Mesendoderm (in vitro differentiated cells): ENCODE measurements around the gene PHKA1.
"Not testable (repeated sequence)": the region's sequence is repeated elsewhere in the genome, so short reads cannot be mapped to it uniquely, and the experiment has no call there.

Source experiments
- DNase-seq: peaks from one replicate; pipeline ENCODE4 v3.0.0; 2013
- H2AK5ac ChIP-seq: 2 replicates; pipeline ENCODE4 v1.6.1; 2013; ENCODE audit warnings: low read length, inconsistent platforms
- H2BK120ac ChIP-seq: 2 replicates; pipeline ENCODE4 v1.6.1; 2013; ENCODE audit warnings: low read depth, mild to moderate bottlenecking, low read length, moderate library complexity, mixed read lengths
- H2BK15ac ChIP-seq: replicated peaks from 2 replicates; pipeline ENCODE4 v1.6.1; 2013; ENCODE audit warnings: low read depth, mild to moderate bottlenecking, moderate library complexity
- H2BK5ac ChIP-seq: 2 replicates; pipeline ENCODE4 v1.6.1; 2013; ENCODE audit warnings: low read length, inconsistent platforms
- H3K18ac ChIP-seq: 2 replicates; pipeline ENCODE4 v1.6.1; 2013; ENCODE audit warnings: mild to moderate bottlenecking, low read length, mixed read lengths
- H3K23ac ChIP-seq: one replicate; pipeline ENCODE4 v1.6.1; 2013; ENCODE audit warnings: low read length
- H3K27ac ChIP-seq: 2 replicates; pipeline ENCODE4 v1.5.1; 2013; ENCODE audit warnings: low read depth, mild to moderate bottlenecking, inconsistent platforms, low read length, moderate library complexity
- H3K27me3 ChIP-seq: 2 replicates; pipeline ENCODE4 v1.6.1; 2013; ENCODE audit warnings: low read length, control low read depth, mild to moderate bottlenecking, inconsistent platforms; ENCODE audit not compliant: insufficient read depth, poor library complexity
- H3K36me3 ChIP-seq: 2 replicates; pipeline ENCODE4 v1.6.1; 2013; ENCODE audit warnings: low read length, inconsistent platforms; ENCODE audit not compliant: control insufficient read depth, insufficient read depth
- H3K4ac ChIP-seq: one replicate; pipeline ENCODE4 v1.6.1; 2013; ENCODE audit warnings: low read depth, mild to moderate bottlenecking, low read length, moderate library complexity
- H3K4me1 ChIP-seq: 2 replicates; pipeline ENCODE4 v1.6.1; 2013; ENCODE audit warnings: low read depth, low read length, inconsistent platforms; ENCODE audit not compliant: control insufficient read depth
- H3K4me2 ChIP-seq: 2 replicates; pipeline ENCODE4 v1.6.1; 2013; ENCODE audit warnings: low read length
- H3K4me3 ChIP-seq: 2 replicates; pipeline ENCODE4 v1.5.1; 2013; ENCODE audit warnings: mild to moderate bottlenecking, low read length
- H3K56ac ChIP-seq: one replicate; pipeline ENCODE4 v1.6.1; 2013; ENCODE audit warnings: low read length
- H3K79me1 ChIP-seq: 2 replicates; pipeline ENCODE4 v1.6.1; 2013; ENCODE audit warnings: low read length, inconsistent platforms
- H3K79me2 ChIP-seq: 2 replicates; pipeline ENCODE4 v1.6.1; 2013; ENCODE audit warnings: mild to moderate bottlenecking, low read length; ENCODE audit not compliant: control insufficient read depth, insufficient read depth
- H3K9ac ChIP-seq: 2 replicates; pipeline ENCODE4 v1.6.1; 2013; ENCODE audit warnings: low read length, inconsistent platforms
- H4K5ac ChIP-seq: one replicate; pipeline ENCODE4 v1.6.1; 2013; ENCODE audit warnings: low read length
- H4K8ac ChIP-seq: one replicate; pipeline ENCODE4 v1.6.1; 2013; ENCODE audit warnings: low read depth, mild to moderate bottlenecking, control low read depth, low read length, moderate library complexity
- WGBS: extraction: QIAGEN DNeasy Blood & Tissue Kit; methylation state at CpG from one replicate; pipeline ENCODE4 v1.1.7; 2013; ENCODE audit warnings: low lambda C conversion rate, missing lambda C conversion rate; ENCODE audit not compliant: insufficient coverage; ENCODE audit errors: extremely low coverage; 5-methylcytosine and 5-hydroxymethylcytosine counted together

PHKA1 gene

GRCh38 chrX:72566448-72566847 is 147.7 kb downstream of the PHKA1 start:
- H3K4ac ChIP-seq = no peak overlapping the region
- DNase-seq = no peak
- no peak overlapping the region for H4K8ac ChIP-seq
- H2BK15ac ChIP-seq = no peak overlapping the region
- no peak overlapping the region for H3K23ac ChIP-seq
- no peaks in the 10 kb centered on the region for H3K27me3 ChIP-seq
- no peak overlapping the region for H3K56ac ChIP-seq
- H3K4me1 ChIP-seq = no peaks in the 10 kb centered on the region
- H3K4me2 ChIP-seq = no peak overlapping the region
- H2AK5ac ChIP-seq = no peak overlapping the region
- H3K18ac ChIP-seq = no peak overlapping the region
- no peak overlapping the region for H2BK5ac ChIP-seq
- no peaks in the 10 kb centered on the region for H3K79me1 ChIP-seq
- no peak overlapping the region for H4K5ac ChIP-seq
- no peaks in the 10 kb centered on the region for H3K79me2 ChIP-seq
- no CpG with 5 or more reads among the region's 2 CpGs for WGBS
- H3K4me3 ChIP-seq = no peak overlapping the region
- H2BK120ac ChIP-seq = no peak overlapping the region
- H3K9ac ChIP-seq = no peak overlapping the region
- no peaks in the 10 kb centered on the region for H3K36me3 ChIP-seq
- H3K27ac ChIP-seq = no peak overlapping the region

DNA sequence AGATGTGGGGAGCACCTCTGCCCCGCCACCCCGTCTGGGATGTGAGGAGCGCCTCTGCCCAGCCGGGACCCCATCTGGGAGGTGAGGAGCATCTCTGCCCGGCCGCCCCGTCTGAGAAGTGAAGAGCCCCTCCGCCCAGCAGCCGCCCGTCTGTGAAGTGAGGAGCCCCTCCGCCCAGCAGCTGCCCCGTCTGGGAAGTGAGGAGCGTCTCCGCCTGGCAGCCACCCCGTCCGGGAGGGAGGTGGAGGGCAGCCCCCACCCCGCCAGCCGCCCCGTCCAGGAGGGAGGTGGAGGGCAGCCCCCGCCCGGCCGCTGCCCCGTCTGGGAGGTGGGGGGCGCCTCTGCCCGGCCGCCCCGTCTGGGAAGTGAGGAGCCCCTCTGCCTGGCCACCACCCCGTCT is 154.5 kb downstream of the PHKA1 start:
- H2BK120ac ChIP-seq, H4K5ac ChIP-seq, H3K18ac ChIP-seq, H3K56ac ChIP-seq, H2AK5ac ChIP-seq, H3K9ac ChIP-seq, H2BK15ac ChIP-seq, H3K23ac ChIP-seq, H3K27ac ChIP-seq, DNase-seq, H3K79me1 ChIP-seq, H4K8ac ChIP-seq, H3K27me3 ChIP-seq, H3K4me1 ChIP-seq, H3K79me2 ChIP-seq, H3K4ac ChIP-seq, H3K36me3 ChIP-seq, H3K4me3 ChIP-seq, H2BK5ac ChIP-seq, H3K4me2 ChIP-seq: not testable (repeated sequence)
- WGBS = no CpG with 5 or more reads among the region's 28 CpGs

DNA sequence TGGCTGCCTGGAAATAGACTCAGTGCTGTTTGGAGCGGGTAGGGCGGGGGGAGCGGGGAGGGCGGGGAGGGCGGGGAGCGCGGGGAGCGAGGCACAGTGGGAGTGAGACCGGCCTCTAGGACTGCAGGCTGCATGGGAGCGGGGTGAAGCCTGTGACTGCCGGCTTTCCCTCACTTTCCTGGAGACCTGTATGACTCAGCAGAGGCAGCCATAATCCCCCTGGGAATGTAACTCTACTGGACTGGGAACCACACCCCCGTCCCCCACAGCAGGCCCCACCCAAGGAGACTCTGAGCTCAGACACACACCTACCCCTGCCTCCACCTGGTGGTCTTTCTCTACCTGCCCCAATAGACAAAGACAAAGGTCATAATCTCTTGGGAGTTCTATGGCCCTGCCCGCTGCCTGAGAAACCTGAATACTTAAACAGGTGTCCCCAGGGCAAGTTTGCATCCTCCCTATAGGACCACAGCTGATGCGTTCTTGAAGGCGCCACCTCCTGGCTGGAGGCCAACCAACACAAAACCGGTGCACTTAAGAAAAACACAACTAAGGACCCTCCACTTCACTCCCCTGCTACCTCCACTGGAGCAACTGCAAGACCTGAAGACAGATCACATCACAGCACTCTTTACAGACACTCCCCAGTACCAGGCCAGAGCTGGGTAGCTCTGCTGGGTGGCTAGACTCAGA is 159.5 kb downstream of the PHKA1 start:
- Histone ChIP-seq H4K5ac (no peak overlapping the region), H3K27ac (no peak overlapping the region), H3K27me3 (no peaks in the 10 kb centered on the region), H3K4me1 (no peaks in the 10 kb centered on the region), H3K79me2 (no peaks in the 10 kb centered on the region), H3K4me2 (no peak overlapping the region), H2AK5ac (no peak overlapping the region), H3K36me3 (no peaks in the 10 kb centered on the region), H4K8ac (no peak overlapping the region), H3K9ac (peak overlapping the region; percentile 24), H3K18ac (no peak overlapping the region), H2BK120ac (no peak overlapping the region), H3K4me3 (no peak overlapping the region), H3K79me1 (no peaks in the 10 kb centered on the region), H2BK5ac (no peak overlapping the region), H3K23ac (no peak overlapping the region), H2BK15ac (no peak overlapping the region), H3K56ac (peak overlapping the region; percentile 34), H3K4ac (no peak overlapping the region)
- WGBS = no CpG with 5 or more reads among the region's 16 CpGs
- peak; percentile 88 for DNase-seq

GRCh38 chrX:72552443-72552842 is 161.7 kb downstream of the PHKA1 start:
- H3K4me1 ChIP-seq, DNase-seq, H3K23ac ChIP-seq, H2BK120ac ChIP-seq, H3K79me1 ChIP-seq, H2BK15ac ChIP-seq, H4K5ac ChIP-seq, H2AK5ac ChIP-seq, H3K4me3 ChIP-seq, H3K9ac ChIP-seq, H3K18ac ChIP-seq, H2BK5ac ChIP-seq, H3K56ac ChIP-seq, H3K79me2 ChIP-seq, H3K27me3 ChIP-seq, H4K8ac ChIP-seq, H3K4ac ChIP-seq, H3K36me3 ChIP-seq, H3K4me2 ChIP-seq, H3K27ac ChIP-seq: not testable (repeated sequence)
- WGBS = no CpG with 5 or more reads among the region's 6 CpGs

GRCh38 chrX:72545990-72546389 is 168.1 kb downstream of the PHKA1 start:
- Histone ChIP-seq H3K23ac (no peak overlapping the region), H2BK120ac (no peak overlapping the region), H3K18ac (no peak overlapping the region), H3K4ac (no peak overlapping the region), H3K9ac (no peak overlapping the region), H3K4me1 (no peaks in the 10 kb centered on the region), H3K79me1 (no peaks in the 10 kb centered on the region), H3K36me3 (no peaks in the 10 kb centered on the region), H3K27me3 (no peaks in the 10 kb centered on the region), H3K79me2 (no peaks in the 10 kb centered on the region), H2BK15ac (no peak overlapping the region), H3K27ac (no peak overlapping the region), H4K5ac (no peak overlapping the region), H2AK5ac (no peak overlapping the region), H3K56ac (no peak overlapping the region), H3K4me2 (no peak overlapping the region), H3K4me3 (no peak overlapping the region), H4K8ac (no peak overlapping the region), H2BK5ac (no peak overlapping the region)
- DNase-seq = peak; percentile 13

- H3K4ac ChIP-seq = no peak overlapping the region
- no peaks in the 10 kb centered on the region for H3K27me3 ChIP-seq
- H3K79me2 ChIP-seq = no peaks in the 10 kb centered on the region
- H2BK5ac ChIP-seq = no peak overlapping the region
- H2BK120ac ChIP-seq = no peak overlapping the region
- no peak overlapping the region for H3K18ac ChIP-seq
- H3K79me1 ChIP-seq = no peaks in the 10 kb centered on the region
- no peak overlapping the region for H2AK5ac ChIP-seq
- H3K36me3 ChIP-seq = no peaks in the 10 kb centered on the region
- no peak overlapping the region for H3K56ac ChIP-seq
- no peak overlapping the region for H3K4me3 ChIP-seq
- no peak overlapping the region for H2BK15ac ChIP-seq
- no peak overlapping the region for H4K5ac ChIP-seq
- no CpG with 5 or more reads among the region's 5 CpGs for WGBS
- no peak overlapping the region for H4K8ac ChIP-seq
- no peaks in the 10 kb centered on the region for H3K4me1 ChIP-seq
- no peak overlapping the region for H3K4me2 ChIP-seq
- H3K9ac ChIP-seq = no peak overlapping the region
- no peak overlapping the region for H3K27ac ChIP-seq
- peak; percentile 5 for DNase-seq
- H3K23ac ChIP-seq = no peak overlapping the region
Measured at GRCh38 chrX:72540318-72540717, 173.8 kb downstream of the PHKA1 start.
